HG03565 (cell line): ENCODE results near the gene CHST11.
"Not testable (repeated sequence)": the region's sequence is repeated elsewhere in the genome, so short reads cannot be mapped to it uniquely, and the experiment has no call there.

Source experiments
- ATAC-seq: cut with Tn5 transposase; IDR thresholded peaks from one replicate; pipeline ENCODE4 v1.9.1; 2021; ENCODE audit warnings: mild to moderate bottlenecking, moderate library complexity; ENCODE audit not compliant: unreplicated experiment

The CHST11 gene

GRCh38 chr12:104785886-104786285 lies 329.1 kb downstream of the CHST11 start:
- ATAC-seq, result no peak

GRCh38 chr12:104786352-104786751 lies 329.6 kb downstream of the CHST11 start:
- no peak for ATAC-seq

DNA sequence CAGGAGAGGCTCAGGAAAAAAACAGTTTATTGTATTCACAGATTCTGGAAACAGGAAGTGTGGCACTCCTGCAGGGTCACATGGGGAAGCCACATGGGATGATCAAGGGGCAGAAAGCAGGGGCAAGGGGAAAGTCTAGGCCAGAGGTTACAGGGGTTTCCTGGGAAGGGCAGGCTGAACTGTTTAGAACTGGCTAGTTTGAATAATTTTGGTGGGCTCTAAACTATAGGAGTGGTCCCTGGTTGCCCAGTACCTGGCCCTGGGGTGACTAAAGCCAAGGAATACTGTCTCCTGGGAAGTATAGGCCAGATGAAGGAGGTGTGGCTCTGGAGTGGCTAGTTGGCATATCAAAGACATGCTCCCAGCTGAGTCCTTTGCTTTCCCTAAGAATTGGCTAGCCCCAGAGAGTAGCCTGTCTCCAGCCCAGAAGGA lies 332.1 kb downstream of the CHST11 start:
- no peak for ATAC-seq

- ATAC-seq, result no peak
Measured at GRCh38 chr12:104790296-104791125, 333.8 kb downstream of the CHST11 start.

DNA sequence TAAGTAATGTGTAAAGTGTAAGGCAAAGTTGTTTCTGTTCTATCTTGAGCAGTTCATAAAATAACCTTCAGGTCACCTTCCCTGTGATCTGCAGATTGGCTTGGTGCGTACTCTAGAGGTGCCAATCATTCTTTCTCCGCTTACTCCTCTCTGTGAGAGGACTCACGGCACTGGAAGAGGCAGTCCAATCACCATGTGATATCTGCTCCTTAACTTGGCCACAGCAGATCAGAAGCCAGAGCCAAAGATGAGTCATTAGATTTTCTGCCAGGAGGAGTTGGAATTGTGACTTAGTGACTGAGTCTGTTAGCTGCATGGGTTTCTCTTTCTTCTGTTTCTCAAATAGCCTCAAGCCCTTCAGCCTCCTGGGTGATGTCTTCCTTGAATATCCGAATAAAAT lies 335.8 kb downstream of the CHST11 start:
- no peak for ATAC-seq

DNA sequence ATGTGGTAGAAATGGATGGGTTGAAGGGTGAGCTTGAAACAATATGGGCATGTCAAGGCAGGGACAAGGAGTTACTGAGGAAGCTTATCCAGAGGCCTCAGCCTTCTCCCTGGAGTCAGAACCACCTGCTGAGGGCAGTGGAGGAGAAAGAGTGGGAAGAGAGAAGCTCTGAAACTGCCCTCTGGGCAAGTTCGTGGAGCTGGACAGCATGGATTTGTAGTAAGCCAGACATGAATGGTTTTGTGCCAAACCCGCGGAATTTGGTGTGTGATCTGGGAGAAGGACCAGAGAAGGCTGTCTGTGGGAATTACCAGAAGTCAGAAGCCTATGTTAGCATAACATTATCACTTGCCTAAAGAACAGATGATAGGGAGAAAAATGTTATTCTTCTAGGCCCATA lies 336.5 kb downstream of the CHST11 start:
- no peak for ATAC-seq

GRCh38 chr12:104793968-104794367 lies 337.2 kb downstream of the CHST11 start:
- no peak for ATAC-seq

DNA sequence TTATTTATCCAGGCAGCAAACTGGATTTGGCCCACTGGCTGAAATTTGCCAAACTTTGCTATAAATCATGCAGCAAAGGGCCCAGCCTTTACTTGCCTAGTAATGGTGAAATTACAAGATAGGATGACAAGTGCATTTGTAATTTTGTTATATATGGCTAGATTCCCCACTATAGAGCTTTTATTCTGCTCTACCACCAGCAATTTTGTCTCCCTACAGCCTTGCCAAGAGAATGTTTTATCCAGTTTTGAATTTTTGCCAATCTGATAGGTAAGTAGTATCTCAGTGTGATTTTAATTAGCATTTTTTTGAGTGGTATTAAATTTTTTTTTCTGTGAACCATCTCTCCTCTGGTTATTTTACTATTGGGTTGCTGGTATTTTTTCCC lies 339.7 kb downstream of the CHST11 start:
- no peak for ATAC-seq

GRCh38 chr12:104799458-104799857 lies 342.7 kb downstream of the CHST11 start:
- no peak for ATAC-seq

GRCh38 chr12:104801005-104801404 lies 344.3 kb downstream of the CHST11 start:
- ATAC-seq, result no peak

DNA sequence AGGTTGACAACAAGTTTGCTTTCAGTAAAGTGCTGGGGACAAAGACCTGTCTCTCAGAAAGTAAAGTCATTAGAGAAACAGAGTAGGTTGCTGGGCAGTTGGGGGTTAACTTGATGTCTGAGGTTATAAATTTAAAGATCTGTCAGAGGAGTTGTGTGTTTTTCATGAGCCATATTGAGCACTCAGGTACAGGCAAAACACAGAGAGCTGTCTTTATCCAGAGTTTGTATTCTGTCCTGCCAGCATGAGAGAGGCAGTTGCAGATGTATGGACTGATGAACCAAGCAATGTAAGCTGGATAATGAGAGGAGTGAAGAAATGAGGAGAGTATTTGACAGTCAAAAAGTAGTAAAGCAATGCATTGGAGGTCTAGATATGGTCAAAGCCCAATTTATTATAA lies 344.7 kb downstream of the CHST11 start:
- no peak for ATAC-seq

GRCh38 chr12:104802208-104802607 lies 345.5 kb downstream of the CHST11 start:
- no peak for ATAC-seq

DNA sequence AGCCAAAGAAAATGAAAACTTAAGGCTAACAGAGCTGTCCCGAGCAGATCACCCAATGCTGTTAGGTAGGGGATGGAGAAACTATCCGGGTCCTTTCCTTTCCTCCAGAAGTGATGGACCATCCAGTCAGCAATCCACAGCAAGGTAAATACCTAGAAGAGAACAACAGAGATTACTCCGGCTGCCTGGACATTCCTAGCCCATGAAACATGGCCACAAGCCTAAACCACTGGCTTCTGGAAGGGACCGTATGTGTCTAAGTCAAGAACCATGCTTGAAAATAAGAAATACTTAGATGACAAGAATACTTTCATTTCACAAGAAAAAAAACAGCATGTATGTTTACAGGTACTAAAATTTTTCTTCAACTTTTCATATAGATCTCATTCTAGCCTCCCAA lies 348.4 kb downstream of the CHST11 start:
- no peak for ATAC-seq

GRCh38 chr12:104806194-104806593 lies 349.4 kb downstream of the CHST11 start:
- ATAC-seq, result not testable (repeated sequence)

DNA sequence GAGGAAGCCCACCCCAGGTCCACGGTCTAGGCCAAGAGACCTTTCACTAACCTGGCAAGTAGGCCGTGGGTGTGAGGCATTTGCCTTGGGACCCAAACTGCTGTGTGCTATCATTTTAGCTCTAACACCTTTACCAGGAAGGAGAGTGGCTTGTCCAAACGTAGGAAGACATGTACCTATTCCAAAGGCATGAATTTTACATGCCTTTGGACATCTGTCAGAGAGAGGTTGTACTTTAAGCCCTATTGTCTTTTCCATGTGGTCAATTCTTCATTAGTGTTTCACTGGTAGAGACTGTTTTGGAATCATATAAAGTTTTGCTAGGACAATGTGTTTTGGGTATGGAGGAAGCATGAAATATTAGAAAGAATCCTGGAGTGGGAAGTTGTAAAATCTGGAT lies 352.5 kb downstream of the CHST11 start:
- ATAC-seq, result no peak

DNA sequence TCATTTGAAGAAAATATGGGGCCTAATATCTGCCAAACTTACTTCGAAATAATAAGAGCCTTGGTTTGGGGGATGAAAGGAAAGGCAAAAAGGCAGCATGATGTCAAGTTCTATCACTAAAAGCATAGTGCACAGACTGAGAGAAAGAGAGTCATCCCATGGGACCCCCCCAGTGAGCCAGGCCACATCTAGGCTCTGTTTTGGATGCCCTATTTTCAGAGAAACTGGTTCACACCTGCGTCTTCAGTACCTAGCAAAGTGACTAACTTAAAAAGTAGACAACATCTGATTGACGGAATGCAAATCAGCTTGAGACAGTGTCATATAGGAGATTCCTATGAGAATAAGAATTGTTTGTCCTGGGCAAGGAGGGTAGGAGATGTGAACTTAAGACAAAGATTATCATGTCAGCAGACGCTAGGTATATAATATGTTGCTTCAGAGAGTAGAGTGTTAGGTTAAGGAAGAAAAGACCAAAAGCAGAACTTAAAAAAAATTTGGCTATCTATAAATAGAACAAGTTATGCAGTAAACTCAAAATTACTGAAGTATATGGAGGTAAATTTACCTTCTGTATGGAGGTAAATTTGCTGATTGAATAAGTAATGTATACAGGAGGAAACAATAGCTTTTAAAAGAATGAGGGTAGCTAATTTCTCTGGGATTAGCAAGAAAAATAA lies 353.1 kb downstream of the CHST11 start:
- ATAC-seq, result no peak
